GM19372 (cell line): ENCODE data around the gene LPIN1.

Experiments
- ATAC-seq: cut with Tn5 transposase; IDR thresholded peaks from one replicate; pipeline ENCODE4 v1.9.1; 2021; ENCODE audit warnings: mild to moderate bottlenecking, low read depth, moderate library complexity; ENCODE audit not compliant: unreplicated experiment

LPIN1 gene

DNA sequence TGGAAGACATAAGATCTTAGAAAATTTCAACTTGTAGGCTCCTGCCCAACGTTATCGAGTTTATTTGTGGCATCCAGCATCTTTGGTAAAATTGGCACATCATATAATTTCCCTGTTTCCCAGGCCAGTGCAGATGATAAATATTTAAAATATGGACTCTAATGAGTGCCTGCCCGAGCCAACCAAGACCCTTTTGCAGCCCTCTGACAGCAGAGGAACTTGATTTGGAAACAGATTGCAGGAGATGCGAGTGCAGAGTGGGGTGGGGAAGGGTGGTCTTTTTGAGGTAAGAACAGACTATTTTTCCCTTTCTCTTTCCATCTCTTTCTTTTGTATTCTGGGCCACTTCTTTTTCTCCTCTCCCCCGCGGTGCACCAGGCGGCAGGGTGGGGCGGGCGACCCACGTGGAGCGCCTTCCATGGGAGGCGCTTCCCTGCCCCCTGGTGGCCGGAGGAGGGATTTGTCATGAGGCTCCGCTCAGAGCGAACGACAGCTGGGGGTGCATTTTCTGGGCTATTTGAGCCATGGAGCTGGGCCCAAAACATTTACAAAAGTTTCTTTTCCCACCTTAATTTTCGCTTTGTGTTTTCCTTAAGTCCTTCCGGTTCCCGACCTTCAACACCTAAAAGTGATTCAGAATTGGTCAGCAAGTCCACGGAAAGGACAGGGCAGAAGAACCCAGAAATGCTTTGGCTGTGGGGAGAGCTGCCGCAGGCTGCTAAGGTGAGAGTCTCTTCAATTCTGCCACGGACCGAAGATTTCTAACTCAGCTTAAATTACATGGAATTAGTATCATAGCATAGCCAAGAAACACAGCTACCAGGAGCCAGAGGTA, 32.7 kb downstream of the LPIN1 start:
- peak; percentile 80 for ATAC-seq

DNA sequence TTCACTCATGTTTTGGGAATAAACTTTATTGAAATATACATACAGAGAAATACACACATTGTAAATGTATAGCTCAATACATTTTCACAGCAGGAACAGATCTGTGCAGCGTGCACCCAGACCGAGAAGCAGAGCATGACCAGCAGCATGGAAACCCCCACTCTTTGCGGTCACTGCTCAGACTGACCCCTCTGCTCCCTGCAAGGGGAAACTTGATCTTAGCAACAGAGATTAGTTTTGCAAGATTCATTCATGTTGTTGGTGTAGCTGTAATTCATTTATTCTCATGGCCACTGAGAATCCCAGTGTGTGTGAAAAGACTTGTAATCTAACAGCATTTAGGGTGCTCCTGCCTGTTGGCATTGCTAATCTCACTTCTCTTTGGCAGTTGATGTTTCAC, 35.2 kb downstream of the LPIN1 start:
- ATAC-seq: no peak

DNA sequence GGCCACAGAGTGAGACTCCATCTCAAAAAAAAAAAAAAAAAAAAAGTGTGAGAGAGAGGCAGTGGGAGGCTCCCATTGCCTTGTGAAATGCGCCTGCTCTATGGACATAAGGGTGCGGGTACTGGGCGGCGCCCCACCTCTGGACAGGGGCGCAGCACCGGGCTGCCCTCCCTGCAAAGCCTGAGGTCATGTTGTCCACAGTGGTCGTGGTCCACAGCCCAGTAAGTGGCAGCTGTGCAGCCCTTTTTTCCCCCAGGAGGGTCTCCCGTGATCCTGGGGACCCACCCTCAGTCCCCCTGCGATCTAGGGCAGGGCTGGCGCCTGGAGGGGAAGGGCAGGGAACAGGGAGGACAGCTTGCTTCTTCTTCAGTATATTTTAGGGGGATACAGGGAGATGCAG, 37.8 kb downstream of the LPIN1 start:
- no peak for ATAC-seq

DNA sequence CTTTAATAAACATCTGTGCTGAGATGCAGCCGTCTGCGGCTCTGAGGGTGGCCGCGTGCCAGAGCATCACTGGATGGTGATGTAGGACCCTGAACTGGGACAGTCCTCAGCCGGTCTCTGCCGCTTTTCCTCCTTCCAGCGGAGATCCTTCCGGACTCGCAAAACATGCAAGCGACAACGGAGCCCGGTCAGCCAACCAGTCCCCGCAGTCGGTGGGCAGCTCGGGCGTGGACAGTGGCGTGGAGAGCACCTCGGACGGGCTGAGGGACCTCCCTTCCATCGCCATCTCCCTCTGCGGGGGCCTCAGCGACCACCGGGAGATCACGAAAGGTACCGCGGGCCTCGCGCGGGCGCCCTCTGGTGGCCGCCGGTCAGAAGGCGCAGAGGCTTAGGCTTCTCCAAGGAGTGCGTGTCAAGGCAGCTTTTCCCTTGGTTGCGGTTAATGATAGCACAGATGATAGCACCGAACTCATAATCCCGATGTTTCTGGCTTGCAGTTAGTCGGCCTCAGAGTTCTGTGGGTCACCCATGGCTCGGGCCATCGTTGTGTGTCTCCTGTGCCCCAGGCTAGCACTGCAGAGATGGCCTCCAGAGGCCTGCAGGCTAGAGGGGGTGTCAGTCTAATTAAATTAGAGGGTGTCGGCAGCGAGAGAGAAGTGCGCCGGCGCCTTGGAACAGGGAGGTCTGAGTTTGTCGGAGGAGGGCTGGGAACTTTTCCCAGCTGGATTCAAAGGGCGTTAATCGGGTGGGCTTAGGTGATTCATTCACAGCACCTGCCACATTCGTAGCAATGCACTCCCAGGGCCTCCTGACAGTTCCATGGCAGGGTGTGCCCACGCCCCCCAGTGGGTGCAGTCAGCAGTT, 38.5 kb downstream of the LPIN1 start:
- no peak for ATAC-seq

DNA sequence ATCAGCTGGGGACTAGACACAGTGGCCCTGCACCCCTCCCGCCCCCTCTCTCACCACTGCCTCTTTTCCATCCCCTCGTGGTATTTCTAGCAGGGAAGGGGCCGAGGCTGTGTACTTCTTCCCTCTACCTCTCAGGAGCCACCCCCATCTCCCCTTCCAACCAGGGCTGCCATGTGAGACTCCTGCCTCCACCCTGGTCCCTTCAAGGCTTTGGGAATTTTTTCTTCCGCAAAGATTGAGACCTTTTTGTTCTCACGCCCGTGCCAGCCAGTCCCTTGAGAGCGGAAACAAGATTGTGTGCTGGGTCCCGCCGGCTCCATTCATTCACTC, 39.1 kb downstream of the LPIN1 start:
- no peak for ATAC-seq

DNA sequence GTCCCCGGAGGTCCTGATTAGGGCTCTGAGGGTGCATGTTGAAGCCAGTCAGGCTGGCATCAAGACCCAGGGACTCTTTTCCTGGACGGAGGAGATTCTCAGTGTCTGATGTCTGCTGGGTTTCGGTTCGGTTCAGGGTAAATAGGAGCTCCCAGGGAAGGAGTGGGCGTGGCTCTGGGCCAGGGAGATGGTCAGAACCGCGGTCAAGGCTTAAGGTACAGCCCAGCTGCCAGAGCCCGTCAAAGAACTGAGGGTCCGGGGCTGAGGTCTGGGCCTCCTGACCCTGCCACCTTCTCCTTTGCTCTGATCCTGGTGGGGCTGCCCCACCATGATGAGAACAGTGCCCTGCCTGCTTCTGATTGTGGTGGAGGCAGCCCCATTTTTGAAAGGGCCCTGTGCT, 39.8 kb downstream of the LPIN1 start:
- ATAC-seq: no peak

DNA sequence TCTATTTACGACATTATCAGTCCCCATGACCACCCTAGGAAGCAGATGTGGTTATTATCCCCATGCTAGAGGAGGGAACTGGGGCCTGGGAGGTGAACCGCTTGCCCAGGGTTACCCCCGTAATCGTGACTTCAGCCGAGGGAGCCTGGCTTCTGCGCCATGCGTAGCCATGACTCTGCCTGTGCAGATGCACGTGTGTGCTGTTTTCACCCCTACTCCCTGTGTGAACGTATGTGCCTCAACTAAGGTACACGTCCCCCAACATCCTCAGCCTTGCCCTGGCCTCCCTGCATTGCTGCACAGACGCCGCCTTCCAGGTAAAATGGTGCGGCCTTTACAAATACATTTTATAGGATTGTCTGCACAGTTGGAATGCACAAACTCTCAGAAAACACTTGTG, 40.2 kb downstream of the LPIN1 start:
- ATAC-seq: no peak

DNA sequence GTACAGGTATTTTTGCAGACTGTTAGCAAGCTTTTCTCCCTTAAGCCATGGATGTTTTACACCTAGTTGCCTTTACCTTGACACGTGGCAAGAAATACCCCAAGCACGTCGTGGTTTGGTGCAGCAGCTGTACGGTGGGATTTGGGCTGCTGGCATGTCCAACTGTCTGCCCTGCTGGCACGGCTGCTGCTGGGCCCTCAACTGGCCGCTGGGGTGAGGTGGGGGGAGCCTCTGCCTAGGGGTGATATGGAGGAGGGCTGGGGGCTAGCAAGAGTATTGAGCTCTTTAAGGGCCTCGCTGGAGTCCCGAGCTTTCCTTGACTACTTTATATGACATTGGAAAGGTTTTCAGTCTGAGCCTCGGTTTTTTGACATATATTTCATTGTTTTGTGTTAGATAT, 41.6 kb downstream of the LPIN1 start:
- no peak for ATAC-seq

DNA sequence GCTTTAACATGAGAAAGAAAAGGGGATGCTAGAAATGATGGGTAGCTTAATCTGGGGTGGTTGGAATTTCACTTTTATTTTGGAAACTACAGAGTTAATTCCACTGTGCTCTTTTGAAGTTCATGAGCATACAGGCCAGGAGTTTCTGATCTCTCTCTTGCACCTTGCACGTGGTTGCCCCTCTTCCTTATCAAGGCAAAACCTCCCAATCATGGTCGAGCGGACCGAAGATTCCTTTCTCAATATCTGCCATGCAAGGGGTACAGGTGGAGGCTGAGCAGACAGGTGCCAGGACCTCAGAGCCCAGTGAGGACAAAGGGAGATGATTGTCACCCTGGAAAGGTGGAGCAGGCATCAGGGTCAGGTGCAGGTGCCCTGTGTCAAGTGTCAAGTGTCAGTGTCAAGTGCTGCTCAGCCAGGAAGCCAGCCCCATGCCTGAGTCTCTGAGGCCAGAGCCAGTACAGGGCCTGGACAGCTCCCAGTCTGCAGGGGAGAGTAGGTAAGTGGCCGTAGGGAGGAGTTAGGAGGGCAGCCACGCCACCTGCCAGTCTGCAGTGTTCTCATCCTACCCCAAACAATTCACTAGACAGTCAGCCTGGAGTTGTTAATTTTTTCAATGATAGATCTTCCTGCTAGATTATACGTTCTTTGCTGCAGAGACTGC, 42.2 kb downstream of the LPIN1 start:
- no peak for ATAC-seq

DNA sequence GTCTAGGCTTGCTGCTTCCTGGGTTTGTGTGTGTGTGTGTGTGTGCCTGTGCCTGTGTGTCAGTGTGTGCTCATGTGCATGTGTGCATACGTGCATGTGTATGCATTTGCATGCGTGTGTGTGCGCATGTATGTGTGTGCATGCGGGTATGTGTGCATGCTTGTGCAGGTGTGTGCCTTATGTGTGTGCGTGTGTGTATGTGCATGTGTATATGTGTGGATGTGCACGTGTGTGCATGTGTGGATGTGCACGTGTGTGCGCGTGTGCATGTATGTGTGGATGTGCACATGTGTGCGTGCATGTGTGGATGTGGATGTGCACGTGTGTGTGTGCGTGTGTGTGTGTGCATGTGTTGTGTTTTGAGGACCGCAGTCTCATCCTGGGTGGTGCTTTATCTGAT, 42.8 kb downstream of the LPIN1 start:
- ATAC-seq: no peak

DNA sequence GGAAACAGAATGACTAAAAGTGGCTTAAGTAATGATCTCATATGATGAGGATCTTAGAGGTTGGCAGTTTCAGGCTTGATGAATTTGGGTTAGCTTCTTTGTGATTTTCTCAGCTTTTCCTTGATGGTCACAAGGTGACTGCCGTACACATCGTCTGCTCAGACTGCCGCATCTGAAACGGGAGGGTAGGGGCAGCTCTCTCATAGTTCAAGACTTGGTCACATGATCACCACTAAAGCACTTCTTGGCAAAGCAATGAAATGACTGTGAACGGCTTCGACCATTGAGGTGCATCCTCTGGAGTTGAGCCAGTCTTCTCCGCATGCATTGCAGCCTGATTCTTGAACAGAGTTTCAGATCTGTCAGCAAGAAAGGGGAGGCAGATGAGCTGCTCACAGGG, 43.8 kb downstream of the LPIN1 start:
- no peak for ATAC-seq

DNA sequence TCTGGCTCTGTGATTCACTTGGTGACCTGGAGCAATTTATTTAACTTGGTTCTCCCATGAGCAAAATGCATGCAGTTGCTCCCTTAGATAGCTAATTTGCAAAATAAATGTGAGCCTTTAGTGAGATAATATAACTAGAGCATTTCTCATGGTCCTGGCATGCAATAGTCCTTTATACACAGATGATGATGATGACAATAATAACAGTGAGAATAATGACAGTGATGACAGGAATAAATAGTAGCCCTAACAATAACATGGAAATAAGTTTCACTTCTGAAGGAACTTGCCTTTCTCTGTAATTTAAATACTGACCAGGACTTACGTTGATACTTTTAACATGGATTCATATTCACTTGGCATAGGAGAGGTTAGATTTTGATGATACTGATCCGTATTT, 49.2 kb downstream of the LPIN1 start:
- no peak for ATAC-seq

DNA sequence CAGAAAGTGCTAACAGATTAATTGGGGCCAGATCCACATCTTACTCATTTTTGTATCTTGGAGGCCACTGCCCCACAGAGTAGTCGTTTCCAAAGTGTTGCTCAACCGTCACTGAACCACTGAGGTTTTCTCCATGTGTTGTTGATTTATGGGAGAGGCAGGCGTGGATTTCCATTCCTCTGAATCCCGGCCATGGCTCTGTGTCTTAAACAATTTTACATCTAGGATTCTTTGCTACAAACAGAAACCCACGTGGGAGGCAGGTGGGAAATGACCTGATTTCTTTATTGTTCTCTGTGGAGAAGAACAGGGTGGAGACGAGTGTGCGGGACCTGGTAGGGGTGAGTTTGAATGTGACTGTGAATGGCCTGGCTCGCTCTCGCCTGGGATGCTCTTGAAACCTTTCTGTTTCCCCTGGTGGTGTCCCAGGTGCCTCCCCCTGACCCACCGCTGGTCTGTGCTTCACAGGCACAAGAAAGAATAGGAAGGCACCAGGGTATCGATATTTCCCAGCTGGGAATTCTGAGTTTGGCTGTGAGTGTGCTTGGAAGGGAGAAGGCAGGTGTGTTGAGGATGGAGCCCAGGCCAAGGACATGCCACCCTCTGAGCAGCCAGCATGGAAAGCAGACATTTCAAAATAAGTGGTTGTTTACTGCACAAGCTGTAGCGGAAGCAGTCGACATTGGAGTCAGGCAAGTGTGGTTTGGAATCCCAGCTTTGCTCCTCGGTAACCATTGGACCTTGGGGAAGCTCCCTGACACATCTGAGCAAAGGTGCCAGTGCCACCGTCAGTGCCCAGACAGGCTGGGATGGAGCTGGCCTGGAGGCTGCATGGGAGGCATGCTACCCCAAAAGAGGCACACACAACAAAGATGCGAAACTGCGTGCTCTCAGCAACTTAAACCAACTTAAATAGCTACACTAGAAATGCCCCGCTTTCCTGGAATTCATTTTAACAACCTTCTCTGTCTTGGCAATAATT, 50.0 kb downstream of the LPIN1 start:
- no peak for ATAC-seq

DNA sequence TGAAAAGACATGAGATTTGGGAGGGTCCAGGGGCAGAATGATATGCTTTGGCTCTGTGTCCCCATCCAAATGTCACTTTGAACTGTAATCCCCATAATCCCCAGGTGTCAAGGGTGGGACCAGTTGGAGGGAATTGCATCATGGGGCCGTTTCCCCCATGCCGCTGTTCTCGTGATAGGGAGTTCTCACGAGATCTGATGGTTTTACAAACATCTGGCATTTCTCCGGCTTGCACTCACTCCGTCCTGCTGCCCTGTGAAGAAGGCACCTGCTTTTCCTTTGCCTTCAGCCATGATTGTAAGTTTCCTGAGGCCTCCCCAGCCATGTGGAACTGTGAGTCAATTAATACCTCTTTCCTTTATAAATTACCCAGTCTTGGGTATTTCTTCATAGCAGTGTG, 51.4 kb downstream of the LPIN1 start:
- no peak for ATAC-seq

DNA sequence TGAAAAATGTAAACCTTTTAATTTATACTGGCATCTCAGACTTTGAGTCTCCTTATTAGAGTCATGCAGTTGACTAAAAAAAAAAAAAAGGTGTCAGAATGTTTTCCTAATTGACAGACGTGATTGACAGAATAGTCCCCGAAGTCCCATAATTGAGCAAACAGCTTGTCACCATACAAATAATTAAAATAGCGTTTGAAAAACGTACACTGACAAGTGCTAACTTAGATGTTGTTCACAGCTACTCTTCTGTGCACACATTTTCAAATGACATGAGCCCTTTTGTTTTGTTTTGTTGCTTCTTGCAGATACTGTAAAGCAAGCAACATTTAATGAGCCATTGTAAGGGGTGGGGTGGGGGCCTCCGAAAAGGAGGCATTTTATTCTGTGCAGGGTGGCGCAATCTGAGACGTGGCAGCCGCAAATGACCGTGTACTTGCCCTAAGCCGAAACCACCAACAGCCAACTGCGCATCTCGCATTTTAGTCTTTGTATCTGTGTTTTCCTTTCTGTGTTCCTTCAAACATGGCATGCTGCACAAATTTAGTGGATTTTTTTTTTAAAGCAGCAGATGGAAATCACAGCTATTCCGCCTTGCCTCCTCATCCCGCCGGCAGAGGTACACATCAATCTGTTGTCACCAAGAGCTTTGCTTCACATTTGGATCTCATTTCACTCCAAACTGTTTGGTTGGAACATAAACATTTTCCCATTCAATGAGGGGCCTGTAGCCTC, 52.4 kb downstream of the LPIN1 start:
- ATAC-seq: no peak

DNA sequence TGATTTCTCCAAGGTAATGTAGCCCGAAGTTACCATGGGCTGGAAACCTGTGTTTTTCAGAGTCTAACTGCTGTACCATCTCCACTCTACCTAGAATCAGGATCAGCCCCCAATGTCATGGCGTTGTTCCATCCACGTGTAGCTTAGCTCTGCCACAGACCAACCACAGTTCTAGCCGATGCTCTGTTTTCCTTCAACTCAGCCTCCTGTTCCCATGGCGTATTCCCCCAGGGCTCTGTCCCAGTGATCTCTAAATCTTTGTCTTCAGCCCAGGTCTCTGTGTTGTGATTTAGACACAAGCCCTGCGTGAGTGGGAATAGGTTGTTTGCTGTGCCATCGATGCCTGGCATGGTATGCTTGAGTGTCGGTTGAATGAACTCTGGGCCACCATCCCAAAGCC, 53.4 kb downstream of the LPIN1 start:
- ATAC-seq: no peak

DNA sequence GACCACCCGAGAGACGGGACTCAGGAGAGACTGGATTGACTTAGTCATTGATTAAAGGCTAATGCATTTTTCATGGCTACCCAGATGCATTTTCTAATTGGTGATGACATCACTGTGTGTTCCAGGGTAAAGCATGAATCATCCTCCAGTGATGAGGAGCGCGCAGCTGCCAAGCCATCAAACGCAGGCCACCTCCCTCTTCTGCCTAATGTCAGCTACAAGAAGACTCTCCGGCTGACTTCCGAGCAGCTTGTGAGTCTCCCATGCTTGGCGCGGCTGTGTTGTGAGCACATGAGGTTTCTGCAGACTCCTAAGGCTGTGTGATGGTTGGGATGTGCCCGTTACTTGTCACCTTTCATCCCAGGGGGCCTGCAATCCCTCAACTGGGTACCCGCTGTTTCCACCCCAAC, 56.4 kb downstream of the LPIN1 start:
- ATAC-seq: no peak

DNA sequence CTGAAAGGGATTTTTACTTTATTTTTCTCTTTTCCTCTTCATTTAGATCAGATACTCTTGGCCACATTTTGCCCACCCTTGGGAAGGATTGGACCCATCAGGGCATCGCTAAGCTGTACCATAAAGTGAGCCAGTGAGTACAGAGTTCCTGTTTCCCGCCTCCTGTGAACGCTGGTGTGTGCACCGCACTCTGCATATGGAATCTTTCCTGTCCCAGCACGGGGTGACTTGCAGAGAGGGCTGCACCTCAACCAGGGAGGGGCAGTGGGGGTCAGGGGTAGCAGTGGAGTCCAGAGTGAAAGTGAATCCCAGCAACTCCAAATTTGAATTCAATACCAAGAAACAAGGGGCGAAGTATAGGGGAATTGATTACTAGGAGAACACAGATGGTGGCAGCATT, 58.6 kb downstream of the LPIN1 start:
- ATAC-seq: no peak

DNA sequence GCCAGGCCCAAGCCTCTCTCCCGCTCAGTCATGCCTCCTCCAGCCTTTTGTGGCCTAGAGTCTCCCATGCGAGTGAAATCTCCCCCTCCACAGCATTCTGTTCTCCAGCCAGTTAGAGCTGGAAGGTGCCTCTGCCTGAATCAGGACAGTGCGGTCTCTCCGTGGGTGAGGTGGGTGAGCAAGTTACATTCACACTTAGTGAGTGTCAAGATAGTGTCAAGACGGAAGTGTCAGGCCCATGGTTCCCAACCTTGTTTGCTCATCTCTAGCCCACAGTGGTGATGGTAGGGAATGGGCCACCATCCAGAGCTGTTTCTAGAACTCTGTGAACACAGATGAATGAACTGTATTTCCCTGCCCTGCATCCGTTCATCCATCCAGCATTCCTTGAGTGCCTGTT, 59.5 kb downstream of the LPIN1 start:
- no peak for ATAC-seq
